Eye (tissue), 1 donor: Measurements from ENCODE around the gene TACC2.

Experiments used
- DNase-seq: peaks from one replicate; pipeline ENCODE4 v3.0.0-alpha.2; 2015

Gene TACC2

GRCh38 chr10:122127943-122128342, 139.0 kb downstream of the TACC2 start:
- peak; percentile 35 for DNase-seq

- no peak for DNase-seq
These were observed 139.4 kb downstream of the TACC2 start for GRCh38 chr10:122128357-122128756.

- no peak for DNase-seq
These were observed 141.6 kb downstream of the TACC2 start for GRCh38 chr10:122130474-122131110.

GRCh38 chr10:122132331-122132755, 143.4 kb downstream of the TACC2 start:
- DNase-seq = no peak

GRCh38 chr10:122132882-122133565, 144.1 kb downstream of the TACC2 start:
- no peak for DNase-seq

GRCh38 chr10:122135251-122136025, 146.5 kb downstream of the TACC2 start:
- no peak for DNase-seq

- DNase-seq = no peak
These were observed 150.1 kb downstream of the TACC2 start for GRCh38 chr10:122138831-122139625.

- peak; percentile 64 for DNase-seq
These were observed 150.7 kb downstream of the TACC2 start for GRCh38 chr10:122139627-122140170.

GRCh38 chr10:122140461-122140902, 151.5 kb downstream of the TACC2 start:
- DNase-seq = peak; percentile 39

- DNase-seq = peak; percentile 30
These were observed 152.1 kb downstream of the TACC2 start for GRCh38 chr10:122140941-122141623.

GRCh38 chr10:122141821-122142640, 153.1 kb downstream of the TACC2 start:
- DNase-seq = no peak

- peak; percentile 80 for DNase-seq
These were observed 153.8 kb downstream of the TACC2 start for GRCh38 chr10:122142641-122143237.

GRCh38 chr10:122143238-122143841, 154.4 kb downstream of the TACC2 start:
- peak; percentile 68 for DNase-seq

GRCh38 chr10:122144199-122144598, 155.2 kb downstream of the TACC2 start:
- no peak for DNase-seq

GRCh38 chr10:122145113-122145512, 156.2 kb downstream of the TACC2 start:
- no peak for DNase-seq

GRCh38 chr10:122147663-122148062, 158.7 kb downstream of the TACC2 start:
- peak; percentile 84 for DNase-seq

GRCh38 chr10:122148876-122149560, 160.1 kb downstream of the TACC2 start:
- peak; percentile 86 for DNase-seq

GRCh38 chr10:122149561-122150505, 160.9 kb downstream of the TACC2 start:
- peak; percentile 86 for DNase-seq
